Stimulated activated CD8-positive, alpha-beta memory T cell treated with anti-CD3 and anti-CD28 coated beads, Interleukin-4, amount 100 ng/mL, for 24 hours (primary cell): ENCODE measurements around the gene KCNQ5.
"Not testable (repeated sequence)": the region's sequence is repeated elsewhere in the genome, so short reads cannot be mapped to it uniquely, and the experiment has no call there.

Experiments
- DNase-seq: peaks from one replicate; pipeline ENCODE4 v3.0.0-alpha.2; 2020; ENCODE audit warnings: low read depth

Gene KCNQ5

DNA sequence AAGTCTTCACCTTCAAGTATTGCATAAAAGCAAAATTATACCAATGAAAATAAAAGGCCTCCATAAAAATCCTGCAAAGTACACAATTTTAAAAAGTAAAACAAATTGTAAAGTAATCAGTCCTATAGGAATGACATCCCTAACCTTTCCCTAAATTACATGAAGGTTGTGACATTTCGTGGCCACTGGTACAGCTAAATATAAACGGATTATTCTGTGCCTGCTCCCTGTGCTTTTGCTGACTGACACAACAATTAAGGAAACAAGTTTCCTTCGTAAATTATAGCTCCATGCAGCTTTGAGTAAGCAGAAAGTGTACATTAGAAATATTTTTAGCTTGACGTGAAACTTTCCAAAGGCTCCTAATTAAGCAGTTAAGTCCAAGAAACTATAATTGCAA is 222.8 kb downstream of the KCNQ5 start:
- DNase-seq = no peak

GRCh38 chr6:72849346-72849745 is 227.5 kb downstream of the KCNQ5 start:
- no peak for DNase-seq

- no peak for DNase-seq
These were observed 228.2 kb downstream of the KCNQ5 start for GRCh38 chr6:72850040-72850439.

DNA sequence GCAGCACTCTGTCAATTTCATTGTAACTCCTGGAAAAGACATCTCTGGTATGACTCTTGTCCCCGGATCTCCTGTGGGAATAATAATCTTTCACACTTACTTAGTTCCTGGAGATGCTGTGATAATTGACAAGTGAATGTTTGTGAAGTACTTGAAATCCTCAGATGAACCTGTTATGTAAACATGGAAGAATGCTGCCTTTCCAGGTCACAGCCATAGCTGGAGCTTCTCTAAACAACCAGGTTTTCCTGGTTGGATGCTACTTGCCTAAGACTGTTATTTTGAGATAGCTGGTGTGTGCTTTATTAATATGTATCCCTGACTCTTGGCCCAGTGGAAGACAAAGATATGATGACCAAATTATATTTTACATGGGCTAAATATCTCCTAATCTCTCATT is 228.6 kb downstream of the KCNQ5 start:
- DNase-seq = no peak

- no peak for DNase-seq
These were observed 233.6 kb downstream of the KCNQ5 start for GRCh38 chr6:72855471-72855870.

DNA sequence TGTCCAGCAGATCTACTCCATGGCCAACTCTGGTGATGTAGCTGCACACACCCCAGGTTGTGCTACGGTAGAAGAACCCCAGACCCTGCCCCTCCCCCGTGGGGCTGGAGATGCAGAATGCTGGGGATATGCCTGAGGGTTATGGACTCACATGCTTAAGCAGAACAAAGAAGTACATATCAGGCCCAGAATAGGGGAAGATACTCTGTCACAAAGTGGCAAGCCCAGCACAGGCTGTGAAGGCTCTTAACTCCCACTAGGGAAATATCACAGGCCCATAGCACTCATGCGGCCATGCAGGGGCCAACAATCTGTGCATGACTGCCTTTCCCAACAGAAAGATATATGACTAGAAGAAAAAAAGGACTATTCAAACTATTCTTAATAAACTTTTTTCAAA is 234.9 kb downstream of the KCNQ5 start:
- no peak for DNase-seq

GRCh38 chr6:72857791-72858585 is 236.1 kb downstream of the KCNQ5 start:
- no peak for DNase-seq

- no peak for DNase-seq
These were observed 239.2 kb downstream of the KCNQ5 start for GRCh38 chr6:72861059-72861458.

DNA sequence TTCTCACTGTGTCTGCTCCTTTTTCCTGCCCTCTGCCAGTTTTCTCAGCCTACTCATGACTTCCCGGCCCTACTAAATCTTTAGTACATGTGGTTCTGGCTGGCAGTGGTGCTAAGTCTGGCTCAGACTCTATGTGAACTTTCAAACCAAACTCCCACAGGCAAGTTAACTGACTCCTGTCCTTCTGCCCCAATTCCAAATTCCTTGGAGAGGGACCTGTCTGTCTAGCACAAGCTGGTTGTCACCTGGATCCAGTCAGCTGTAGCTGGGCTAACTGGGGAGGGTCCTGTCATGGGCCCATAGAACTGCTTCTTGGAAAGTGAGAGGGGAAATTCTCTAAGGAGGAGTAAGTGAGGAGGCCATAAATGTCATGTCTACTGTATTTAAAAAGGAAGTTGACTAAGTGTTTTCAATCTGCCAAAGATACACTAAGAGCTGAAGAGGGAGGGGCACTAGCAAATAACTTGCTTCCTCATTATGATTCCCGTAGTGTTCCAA is 240.1 kb downstream of the KCNQ5 start:
- DNase-seq = no peak

GRCh38 chr6:72863131-72863530 is 241.3 kb downstream of the KCNQ5 start:
- no peak for DNase-seq

DNA sequence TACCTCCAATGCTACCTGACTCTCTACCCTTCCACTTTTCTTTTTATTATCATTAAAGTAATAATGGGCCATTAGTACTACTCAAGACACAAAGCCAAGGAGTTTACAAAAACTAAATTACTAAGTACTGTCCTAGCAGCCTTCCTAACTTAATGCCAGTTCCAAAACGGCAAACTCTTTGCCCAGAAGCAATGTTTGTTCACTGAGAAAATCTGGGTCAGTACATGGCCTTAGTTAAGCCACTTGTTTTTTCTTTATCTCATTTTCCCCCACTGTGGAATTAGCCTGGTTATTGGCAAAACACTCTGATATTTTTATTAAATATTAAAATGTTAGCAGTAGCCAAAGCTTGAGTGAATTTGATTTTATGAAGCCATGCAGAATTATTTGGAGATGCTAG is 242.4 kb downstream of the KCNQ5 start:
- no peak for DNase-seq

GRCh38 chr6:72864799-72865198 is 242.9 kb downstream of the KCNQ5 start:
- DNase-seq = no peak

- DNase-seq = no peak
These were observed 243.6 kb downstream of the KCNQ5 start for GRCh38 chr6:72865467-72865866.

DNA sequence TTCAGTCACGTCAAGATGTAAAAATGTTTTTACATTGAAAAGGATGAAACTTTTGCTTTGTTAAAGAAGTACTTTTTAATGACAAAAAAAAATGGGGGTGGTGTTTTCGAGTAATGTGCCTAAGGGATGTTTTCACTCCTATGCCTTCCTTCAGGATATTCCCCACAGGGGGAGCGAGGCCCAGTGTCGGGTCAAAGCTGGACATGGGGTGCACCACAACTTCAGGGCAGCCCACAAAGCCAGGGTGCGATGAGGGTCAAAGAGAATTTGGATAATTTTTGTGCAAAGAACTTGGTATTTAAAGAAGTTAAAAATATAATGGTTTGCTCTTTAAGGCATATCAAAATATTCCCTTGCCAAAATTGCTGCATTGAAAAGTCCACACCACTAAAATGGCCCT is 247.8 kb downstream of the KCNQ5 start:
- no peak for DNase-seq

- DNase-seq = no peak
These were observed 251.6 kb downstream of the KCNQ5 start for GRCh38 chr6:72873433-72873832.

DNA sequence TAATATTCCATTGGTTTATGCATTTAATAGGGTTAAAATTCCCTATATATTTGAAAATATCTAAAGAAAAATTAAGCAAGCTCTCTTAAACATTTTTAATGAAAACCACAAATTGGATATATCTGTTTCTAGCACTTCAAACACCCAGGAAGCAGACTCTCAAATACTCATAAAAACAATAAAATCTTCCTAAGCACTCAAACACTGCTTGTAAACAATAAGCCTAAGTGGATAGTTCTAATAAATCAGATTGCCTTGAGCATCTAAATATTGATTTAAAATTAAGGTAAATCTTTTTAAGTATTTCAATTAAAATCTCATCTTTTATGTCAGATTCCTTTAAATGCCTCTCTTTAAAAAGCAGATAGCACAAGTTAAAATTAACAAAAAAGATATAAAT is 254.4 kb downstream of the KCNQ5 start:
- DNase-seq = no peak

DNA sequence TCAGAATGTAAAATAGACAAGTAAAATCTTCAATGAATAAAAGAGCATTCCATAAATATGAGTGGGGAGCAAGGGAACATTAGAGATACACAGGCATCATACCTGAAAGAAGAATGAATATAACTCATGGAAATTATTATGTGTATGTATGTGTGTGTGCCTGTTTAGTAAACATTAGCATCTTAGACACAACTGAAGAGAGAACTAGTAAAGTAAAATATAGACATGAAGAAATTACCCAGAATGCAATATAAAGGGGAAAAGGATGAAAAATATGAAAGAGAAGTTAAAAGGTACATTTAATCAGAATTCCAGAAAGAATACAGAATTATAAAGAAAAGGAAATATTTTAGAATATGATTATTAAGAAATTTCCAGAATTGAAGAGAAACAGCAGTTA is 264.3 kb downstream of the KCNQ5 start:
- DNase-seq = no peak

- DNase-seq = no peak
These were observed 268.4 kb downstream of the KCNQ5 start for GRCh38 chr6:72890233-72890632.

DNA sequence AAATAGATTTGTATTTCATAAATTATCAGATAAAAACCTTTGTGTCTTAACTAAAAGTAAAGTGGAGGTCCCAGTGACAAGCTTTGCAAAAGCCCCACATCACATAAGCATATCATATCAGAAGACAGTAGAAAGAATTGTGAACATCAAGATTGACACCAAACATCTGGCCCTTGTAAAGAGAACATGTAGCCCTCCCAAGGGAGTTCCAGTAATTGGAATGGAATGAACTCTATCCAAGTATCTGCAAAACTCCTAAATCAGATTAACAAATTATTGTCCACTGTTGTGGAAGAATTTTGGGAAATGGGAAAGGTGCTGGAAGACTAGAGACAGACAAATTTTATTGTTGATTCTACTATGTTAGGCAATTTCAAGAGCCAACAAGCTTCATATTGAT is 268.8 kb downstream of the KCNQ5 start:
- no peak for DNase-seq

GRCh38 chr6:72892901-72893300 is 271.0 kb downstream of the KCNQ5 start:
- DNase-seq = no peak

GRCh38 chr6:72894091-72894490 is 272.2 kb downstream of the KCNQ5 start:
- no peak for DNase-seq

- not testable (repeated sequence) for DNase-seq
These were observed 276.4 kb downstream of the KCNQ5 start for GRCh38 chr6:72898313-72898712.

DNA sequence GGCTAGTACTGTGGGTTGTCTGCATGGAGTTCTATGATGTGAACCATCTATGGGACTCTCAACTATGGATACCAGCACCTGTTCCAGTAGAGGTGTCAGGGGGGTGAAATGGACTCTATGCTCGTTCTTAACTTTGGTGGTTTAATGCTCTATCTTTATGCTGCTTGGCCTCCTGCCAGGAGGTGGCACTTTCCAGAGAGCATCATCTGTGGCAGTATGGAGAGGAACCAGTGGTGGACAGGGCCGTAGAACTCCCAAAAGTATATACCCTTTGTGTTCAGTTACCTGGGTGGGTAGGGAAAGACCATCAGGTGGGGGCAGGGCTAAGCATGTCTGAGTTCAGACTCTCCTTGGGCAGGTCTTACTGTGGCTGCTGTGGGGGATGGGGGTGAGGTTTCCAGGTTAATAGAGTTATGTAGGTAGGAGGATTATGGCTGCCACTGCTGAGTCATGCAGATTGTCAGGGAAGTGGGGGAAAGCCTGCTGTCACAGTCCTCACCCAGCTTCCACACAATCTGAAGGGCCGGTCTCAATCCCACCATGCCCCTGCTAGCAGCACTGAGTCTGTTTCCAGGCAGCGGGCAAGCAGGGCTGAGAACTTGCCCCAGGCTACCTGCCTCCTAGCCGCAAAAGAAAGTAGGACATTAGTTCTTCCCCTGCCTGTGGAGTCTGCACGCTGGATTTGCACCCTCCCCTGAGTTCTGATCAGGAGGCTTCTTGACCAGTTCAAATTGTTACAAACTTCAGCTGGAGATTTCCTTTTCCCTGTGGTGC is 284.0 kb downstream of the KCNQ5 start:
- DNase-seq = no peak
